ENCODE data around the gene RIMS4.

DNA sequence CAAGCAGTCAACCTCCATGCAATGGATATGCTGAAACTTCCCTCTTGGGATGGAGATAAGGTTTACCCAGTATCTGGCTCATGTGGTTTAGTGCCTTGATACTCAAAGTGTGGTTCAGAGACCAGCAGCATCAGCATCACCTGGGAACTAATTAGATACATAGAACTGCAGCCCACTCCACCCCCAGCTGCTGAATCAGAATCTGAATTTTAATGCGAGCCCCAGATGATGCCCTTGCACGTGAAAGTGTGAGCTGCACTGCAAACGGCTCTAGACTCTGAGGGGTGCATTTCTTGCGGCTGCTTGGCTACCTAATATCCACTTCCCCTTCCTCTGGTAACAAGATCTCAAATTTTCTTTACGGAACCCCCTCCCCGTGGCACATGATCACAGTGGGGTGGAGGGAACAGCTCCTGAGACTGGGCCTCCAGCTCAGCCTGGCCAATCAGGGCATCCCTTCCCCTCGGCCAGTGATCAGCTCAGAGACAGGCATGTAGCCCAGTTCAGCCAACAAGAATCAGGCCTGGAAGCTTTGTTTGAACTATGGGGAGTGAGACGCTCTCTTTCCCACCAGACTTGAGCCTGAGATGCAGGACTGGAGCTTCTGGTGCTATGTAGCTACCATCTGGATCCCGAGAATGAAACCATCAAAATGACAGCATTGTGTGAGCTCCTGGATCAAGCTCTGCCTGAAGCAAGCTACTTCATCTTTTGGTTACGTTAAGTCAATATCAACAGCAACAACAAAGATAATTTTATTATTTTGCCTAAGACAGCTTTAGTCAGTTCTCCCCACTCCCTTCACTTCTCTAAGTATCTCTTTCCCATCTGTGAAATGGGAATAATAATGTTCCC is 51.9 kb downstream of the RIMS4 start:
- TF ChIP-seq CTCF (IDR thresholded peaks at IDR 0.05; ENCODE audit: insufficient read depth, low read length), result no peak
- TF ChIP-seq, protein P1, sequence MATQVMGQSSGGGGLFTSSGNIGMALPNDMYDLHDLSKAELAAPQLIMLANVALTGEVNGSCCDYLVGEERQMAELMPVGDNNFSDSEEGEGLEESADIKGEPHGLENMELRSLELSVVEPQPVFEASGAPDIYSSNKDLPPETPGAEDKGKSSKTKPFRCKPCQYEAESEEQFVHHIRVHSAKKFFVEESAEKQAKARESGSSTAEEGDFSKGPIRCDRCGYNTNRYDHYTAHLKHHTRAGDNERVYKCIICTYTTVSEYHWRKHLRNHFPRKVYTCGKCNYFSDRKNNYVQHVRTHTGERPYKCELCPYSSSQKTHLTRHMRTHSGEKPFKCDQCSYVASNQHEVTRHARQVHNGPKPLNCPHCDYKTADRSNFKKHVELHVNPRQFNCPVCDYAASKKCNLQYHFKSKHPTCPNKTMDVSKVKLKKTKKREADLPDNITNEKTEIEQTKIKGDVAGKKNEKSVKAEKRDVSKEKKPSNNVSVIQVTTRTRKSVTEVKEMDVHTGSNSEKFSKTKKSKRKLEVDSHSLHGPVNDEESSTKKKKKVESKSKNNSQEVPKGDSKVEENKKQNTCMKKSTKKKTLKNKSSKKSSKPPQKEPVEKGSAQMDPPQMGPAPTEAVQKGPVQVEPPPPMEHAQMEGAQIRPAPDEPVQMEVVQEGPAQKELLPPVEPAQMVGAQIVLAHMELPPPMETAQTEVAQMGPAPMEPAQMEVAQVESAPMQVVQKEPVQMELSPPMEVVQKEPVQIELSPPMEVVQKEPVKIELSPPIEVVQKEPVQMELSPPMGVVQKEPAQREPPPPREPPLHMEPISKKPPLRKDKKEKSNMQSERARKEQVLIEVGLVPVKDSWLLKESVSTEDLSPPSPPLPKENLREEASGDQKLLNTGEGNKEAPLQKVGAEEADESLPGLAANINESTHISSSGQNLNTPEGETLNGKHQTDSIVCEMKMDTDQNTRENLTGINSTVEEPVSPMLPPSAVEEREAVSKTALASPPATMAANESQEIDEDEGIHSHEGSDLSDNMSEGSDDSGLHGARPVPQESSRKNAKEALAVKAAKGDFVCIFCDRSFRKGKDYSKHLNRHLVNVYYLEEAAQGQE (IDR thresholded peaks at IDR 0.05; ENCODE audit: insufficient replicate concordance, low read depth), result no peak
- no peak for TF ChIP-seq POLR2AphosphoS5 (IDR thresholded peaks at IDR 0.05; ENCODE audit: low read depth)

Data from HL-60 (cell line).